Anterior cingulate cortex (tissue), 58 donors: Measurements from ENCODE around the gene GTF2A1L.
A peak's percentile ranks its signal among the peaks of the same experiment; 100 is the strongest.

Source experiments
- DNase-seq, 58 donors: peaks; one replicate each; lab custom pipeline; 2025; lab: John Stamatoyannopoulos, UW

Gene GTF2A1L

DNA sequence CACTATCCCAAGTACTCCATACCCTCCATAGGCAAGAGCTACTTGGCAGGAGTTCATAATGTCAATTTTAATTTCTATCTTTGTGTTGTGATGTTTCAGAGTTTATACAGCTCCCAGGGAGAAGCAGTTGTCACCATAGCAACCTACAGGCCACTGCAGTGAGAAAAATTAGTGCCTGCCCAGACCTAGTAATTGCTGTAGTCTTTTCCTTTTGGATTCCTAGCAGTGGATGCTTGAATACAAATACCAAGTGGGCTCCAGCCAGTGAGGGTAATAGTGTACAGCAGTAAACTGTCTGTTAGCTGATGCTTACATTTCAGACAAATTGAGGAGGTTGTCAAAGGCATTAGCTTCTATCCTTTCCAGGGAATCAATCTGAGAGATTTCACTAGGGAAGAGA is 111.2 kb downstream of the GTF2A1L start:
- DNase-seq: peak in 3 of 58 donors; percentile 8 to 14 (median 9)
